Stimulated activated CD4-positive, alpha-beta T cell treated with anti-CD3 and anti-CD28 coated beads, Interleukin-15, amount 100 ng/mL, for 1 hour (primary cell): ENCODE results near the gene HOXC11.

Experiments used
- DNase-seq, 2 donors: peaks; one replicate each; pipeline ENCODE4 v3.0.0-alpha.2; 2020; ENCODE audit warnings: low read depth in 1 of 2, low spot score in 1 of 2

Gene HOXC11

GRCh38 chr12:54020591-54021405 lies 47.9 kb downstream of the HOXC11 start:
- DNase-seq: no peak

GRCh38 chr12:54021432-54022013 lies 48.6 kb downstream of the HOXC11 start:
- no peak for DNase-seq

GRCh38 chr12:54022960-54023884 lies 50.3 kb downstream of the HOXC11 start:
- no peak for DNase-seq

GRCh38 chr12:54024127-54024526 lies 51.2 kb downstream of the HOXC11 start:
- DNase-seq: no peak

DNA sequence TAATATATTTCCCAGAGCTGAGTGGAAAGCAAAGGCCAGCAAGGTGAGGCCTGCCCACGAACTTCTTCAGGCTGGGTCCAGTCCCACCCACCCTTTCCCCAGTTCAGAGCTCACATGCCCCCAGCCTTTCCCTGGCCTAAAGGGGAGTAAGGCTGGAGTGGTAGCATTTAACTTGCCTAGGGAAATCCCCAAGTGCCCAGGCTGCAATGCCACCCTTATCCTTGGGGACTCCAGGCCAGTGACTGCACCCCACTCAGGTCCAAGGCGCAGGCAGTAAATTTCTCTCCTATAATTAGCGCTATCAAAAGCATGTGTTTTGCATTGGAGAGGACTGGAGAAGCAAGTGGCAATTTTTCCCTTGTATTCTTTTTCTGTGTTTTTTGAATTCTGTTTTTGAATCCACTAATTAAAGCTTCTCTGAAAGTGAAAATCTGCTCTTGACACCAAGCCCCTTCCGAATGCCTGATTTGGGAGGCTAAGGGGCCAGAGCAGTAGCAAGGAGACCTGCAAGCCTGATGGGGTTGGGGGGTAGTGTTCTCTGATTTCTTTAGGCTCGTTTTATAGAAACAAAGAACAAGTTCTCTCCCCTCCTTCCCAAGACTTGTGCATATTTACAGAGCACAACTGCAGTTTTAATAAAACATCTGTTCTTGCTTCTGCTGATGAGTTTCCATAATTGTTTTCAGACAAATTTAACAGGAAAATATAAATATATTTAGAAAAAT lies 51.8 kb downstream of the HOXC11 start:
- DNase-seq: no peak

GRCh38 chr12:54025499-54026405 lies 52.8 kb downstream of the HOXC11 start:
- DNase-seq: no peak

DNA sequence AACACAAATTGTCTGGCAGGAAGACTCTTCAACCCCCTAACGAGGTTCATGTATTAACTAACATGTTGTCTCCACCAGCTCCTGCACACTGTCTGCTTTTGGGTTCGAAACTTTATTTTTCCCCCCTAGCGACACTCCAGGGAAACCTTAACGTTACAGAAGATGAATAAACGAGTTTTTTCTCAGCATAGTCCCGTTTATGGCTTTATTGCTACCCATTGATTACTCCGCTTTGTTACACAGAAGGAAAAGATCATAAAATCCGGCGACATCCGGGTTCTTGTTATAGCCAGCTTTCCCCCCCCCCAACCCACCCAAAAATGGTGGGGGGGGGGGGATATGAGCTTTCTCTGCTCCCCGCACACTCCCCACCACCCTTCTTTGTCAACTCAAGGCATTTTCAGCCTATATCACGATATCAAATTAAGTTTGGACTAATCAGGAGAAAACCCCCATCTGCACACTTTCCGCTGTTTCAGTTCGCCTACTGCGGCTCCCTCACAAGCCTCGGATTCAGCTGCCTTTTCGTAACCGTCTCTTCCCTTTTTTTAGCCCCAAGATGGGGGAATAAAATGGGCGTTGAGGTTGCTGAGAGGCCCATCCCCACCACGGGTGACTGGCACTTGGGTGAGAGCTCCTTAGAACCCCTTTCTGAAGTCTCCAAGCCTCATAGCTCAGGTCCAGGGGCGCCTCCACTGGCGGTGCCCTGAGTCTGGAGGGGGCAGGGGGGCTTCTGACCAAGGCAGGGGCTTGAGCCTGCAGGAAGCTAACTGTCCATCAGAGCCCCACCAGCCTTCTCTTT lies 53.9 kb downstream of the HOXC11 start:
- DNase-seq: no peak
